H1 (cell line): ENCODE measurements around the gene GAK.

Experiments
- CREB1 ChIP-seq: IDR thresholded peaks from 2 replicates; pipeline ENCODE4 v1.6.1; 2012; ENCODE audit warnings: inconsistent platforms
- RXRA ChIP-seq: IDR thresholded peaks from 2 replicates; pipeline ENCODE4 v1.6.1; 2011; ENCODE audit warnings: low read depth, mild to moderate bottlenecking, low read length, moderate library complexity; ENCODE audit not compliant: insufficient read depth
- TF ChIP-seq, protein P1 (sequence below), 3 experiments: IDR thresholded peaks; 1 replicate in 2 of 3; 2 replicates in 1 of 3; pipeline versions ENCODE4 v1.5.1 to v1.6.1; 2011; ENCODE audit warnings: low read length in 3 of 3, mild to moderate bottlenecking in 3 of 3, inconsistent platforms in 2 of 3, low read depth in 1 of 3, moderate library complexity in 1 of 3; ENCODE audit not compliant: insufficient read depth in 1 of 3; ENCODE audit errors: control extremely low read depth in 1 of 3
- TF ChIP-seq, protein P2 (sequence below): IDR thresholded peaks from 2 replicates; pipeline ENCODE4 v1.6.1; 2011; ENCODE audit warnings: low read length, improper control_type of control experiment

DNA sequence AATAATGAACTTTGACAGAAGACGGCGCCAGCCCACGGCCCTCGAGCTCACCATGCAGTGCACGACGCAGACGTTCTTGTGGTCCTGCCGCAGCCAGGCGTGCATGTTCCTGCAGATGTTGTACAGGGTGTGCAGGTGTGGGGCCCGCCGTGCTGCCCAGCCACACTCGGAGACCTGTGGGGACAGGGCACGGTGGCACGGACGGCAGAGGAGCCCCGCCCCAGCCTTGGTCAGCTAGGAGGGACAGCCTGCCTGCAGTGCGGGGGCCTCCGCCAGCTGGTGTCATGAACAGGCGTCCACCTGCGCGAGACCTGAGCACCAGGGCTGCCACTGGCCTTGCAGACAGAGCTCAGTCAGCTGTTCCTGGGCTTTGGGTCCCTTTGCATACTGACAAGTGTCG lies 49.5 kb downstream of the GAK start:
- TF ChIP-seq, protein P1, sequence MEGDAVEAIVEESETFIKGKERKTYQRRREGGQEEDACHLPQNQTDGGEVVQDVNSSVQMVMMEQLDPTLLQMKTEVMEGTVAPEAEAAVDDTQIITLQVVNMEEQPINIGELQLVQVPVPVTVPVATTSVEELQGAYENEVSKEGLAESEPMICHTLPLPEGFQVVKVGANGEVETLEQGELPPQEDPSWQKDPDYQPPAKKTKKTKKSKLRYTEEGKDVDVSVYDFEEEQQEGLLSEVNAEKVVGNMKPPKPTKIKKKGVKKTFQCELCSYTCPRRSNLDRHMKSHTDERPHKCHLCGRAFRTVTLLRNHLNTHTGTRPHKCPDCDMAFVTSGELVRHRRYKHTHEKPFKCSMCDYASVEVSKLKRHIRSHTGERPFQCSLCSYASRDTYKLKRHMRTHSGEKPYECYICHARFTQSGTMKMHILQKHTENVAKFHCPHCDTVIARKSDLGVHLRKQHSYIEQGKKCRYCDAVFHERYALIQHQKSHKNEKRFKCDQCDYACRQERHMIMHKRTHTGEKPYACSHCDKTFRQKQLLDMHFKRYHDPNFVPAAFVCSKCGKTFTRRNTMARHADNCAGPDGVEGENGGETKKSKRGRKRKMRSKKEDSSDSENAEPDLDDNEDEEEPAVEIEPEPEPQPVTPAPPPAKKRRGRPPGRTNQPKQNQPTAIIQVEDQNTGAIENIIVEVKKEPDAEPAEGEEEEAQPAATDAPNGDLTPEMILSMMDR (IDR thresholded peaks at IDR 0.05; ENCODE audit: control extremely low read depth in 1 of 3, insufficient read depth in 1 of 3, low read depth in 1 of 3, low read length in 3 of 3), result no peak
- TF ChIP-seq, protein P2, sequence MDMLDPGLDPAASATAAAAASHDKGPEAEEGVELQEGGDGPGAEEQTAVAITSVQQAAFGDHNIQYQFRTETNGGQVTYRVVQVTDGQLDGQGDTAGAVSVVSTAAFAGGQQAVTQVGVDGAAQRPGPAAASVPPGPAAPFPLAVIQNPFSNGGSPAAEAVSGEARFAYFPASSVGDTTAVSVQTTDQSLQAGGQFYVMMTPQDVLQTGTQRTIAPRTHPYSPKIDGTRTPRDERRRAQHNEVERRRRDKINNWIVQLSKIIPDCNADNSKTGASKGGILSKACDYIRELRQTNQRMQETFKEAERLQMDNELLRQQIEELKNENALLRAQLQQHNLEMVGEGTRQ, result no peak
- no peak for TF ChIP-seq CREB1
- TF ChIP-seq RXRA, result no peak
